ENCODE results near the gene ABHD14A. TPM values are rescaled to one million over a fixed set of nuclear protein-coding genes. Genes with fewer than 3 reads are reported as not detected.

ABHD14A gene
- total and polyA plus RNA-seq, 2 of the 13 experiments (the other 11 are each of a cell fraction or from before 2014, with no cell fraction given): 29.5 to 46.9 TPM

- 0 out of 2 replicates have a peak, but pooled peaks have one; percentile 17 for TF ChIP-seq ZBTB3 (CRISPR knock-in tag; IDR thresholded peaks at IDR 0.05; ENCODE audit: borderline replicate concordance, low read depth)
- peak in 1 of 2 experiments; percentile 59; a peak in 2 of 4 replicates for TF ChIP-seq POLR2A (IDR thresholded peaks at IDR 0.05; ENCODE audit: insufficient read depth in 1 of 2, low read depth in 2 of 2, low read length in 2 of 2)
- TF ChIP-seq ZHX1 (CRISPR knock-in tag; IDR thresholded peaks at IDR 0.05; ENCODE audit: low read depth): 0 out of 2 replicates have a peak, but pooled peaks have one; percentile 11
- TF ChIP-seq AGO2 (optimal IDR thresholded peaks at IDR 0.05; ENCODE audit: low read depth, low read length): peak; percentile 81
- no peak for TF ChIP-seq ZBED4 (CRISPR knock-in tag; IDR thresholded peaks at IDR 0.05; ENCODE audit: borderline replicate concordance)
- no peak for TF ChIP-seq SNAI1 (CRISPR knock-in tag; IDR thresholded peaks at IDR 0.05; ENCODE audit: borderline replicate concordance)
- peak; percentile 72; the same call in 1 of the 2 replicates for TF ChIP-seq ZNF44 (CRISPR knock-in tag; IDR thresholded peaks at IDR 0.05)
- TF ChIP-seq ZNF280D (CRISPR knock-in tag; IDR thresholded peaks at IDR 0.05): 0 out of 2 replicates have a peak, but pooled peaks have one; percentile 7
- no peak for TF ChIP-seq TBP (CRISPR knock-in tag; IDR thresholded peaks at IDR 0.05)
- no peak for TF ChIP-seq MAFF (IDR thresholded peaks at IDR 0.05; ENCODE audit: low read depth, low read length)
- no peak; a peak in 1 of 4 replicates for TF ChIP-seq EP300 (IDR thresholded peaks at IDR 0.05; ENCODE audit: low read depth in 2 of 2, low read length in 2 of 2)
- no peak for TF ChIP-seq EP300 (CRISPR knock-in tag; IDR thresholded peaks at IDR 0.05; ENCODE audit: borderline replicate concordance)
- TF ChIP-seq ZNF414 (CRISPR knock-in tag; IDR thresholded peaks at IDR 0.05): peak; percentile 2; the same call in 1 of the 2 replicates
- no peak for TF ChIP-seq BATF2 (CRISPR knock-in tag; IDR thresholded peaks at IDR 0.05)
- TF ChIP-seq ZNF225 (CRISPR knock-in tag; IDR thresholded peaks at IDR 0.05): 0 out of 2 replicates have a peak, but pooled peaks have one; percentile 21
- TF ChIP-seq RNF2 (conservative IDR thresholded peaks at IDR 0.05; ENCODE audit: low read depth): no peak
These were observed 32.0 kb upstream of the ABHD14A start (continued) for GRCh38 chr3:51942603-51943450.

All from HepG2 (cell line).